ENCODE data around the gene FBXL12.

DNA sequence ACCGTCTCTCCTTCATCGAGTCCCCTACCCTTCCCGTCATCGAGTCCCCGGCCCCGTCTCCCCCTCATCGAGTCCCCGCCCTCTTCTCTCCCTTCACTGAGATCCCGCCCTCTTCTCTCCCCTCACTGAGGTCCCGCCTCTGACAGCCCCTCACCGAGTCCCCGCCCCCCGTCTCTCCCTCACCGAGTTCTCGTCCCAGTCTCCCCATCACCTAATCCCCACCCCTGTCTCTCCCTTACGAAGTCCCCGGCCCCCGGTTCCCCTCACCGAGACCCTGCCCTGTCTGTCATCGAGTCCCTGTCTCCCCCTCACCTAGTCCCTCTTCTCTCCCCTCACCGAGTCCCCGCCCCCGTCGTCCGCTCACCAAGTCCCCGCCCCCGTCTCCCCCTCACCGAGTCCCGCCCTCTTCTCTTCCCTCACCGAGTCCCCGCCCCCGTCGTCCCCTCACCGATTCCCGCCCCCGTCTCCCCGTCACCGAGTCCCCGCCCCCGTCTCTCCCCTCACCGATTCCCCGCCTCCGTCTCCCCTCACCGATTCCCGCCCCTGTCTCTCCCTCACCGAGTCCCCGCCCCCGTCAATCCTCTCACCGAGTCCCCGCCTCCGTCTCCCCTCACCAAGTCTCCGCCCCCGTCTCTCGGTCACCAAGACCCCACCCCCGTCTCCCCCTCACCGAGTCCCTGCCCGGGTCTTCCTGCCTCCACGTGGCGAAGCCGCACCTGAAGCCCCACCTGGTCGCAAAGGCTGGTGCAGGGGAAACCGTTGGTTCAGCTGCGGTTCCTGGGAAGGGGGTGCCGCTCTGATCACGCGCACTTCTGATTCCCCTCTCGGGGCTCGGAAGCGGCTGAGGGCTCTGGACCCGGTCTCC is 26.4 kb downstream of the FBXL12 start:
- TF ChIP-seq STAT1 (IDR thresholded peaks at IDR 0.05; ENCODE audit: unreplicated experiment) = no peak
- TF ChIP-seq, protein P1, sequence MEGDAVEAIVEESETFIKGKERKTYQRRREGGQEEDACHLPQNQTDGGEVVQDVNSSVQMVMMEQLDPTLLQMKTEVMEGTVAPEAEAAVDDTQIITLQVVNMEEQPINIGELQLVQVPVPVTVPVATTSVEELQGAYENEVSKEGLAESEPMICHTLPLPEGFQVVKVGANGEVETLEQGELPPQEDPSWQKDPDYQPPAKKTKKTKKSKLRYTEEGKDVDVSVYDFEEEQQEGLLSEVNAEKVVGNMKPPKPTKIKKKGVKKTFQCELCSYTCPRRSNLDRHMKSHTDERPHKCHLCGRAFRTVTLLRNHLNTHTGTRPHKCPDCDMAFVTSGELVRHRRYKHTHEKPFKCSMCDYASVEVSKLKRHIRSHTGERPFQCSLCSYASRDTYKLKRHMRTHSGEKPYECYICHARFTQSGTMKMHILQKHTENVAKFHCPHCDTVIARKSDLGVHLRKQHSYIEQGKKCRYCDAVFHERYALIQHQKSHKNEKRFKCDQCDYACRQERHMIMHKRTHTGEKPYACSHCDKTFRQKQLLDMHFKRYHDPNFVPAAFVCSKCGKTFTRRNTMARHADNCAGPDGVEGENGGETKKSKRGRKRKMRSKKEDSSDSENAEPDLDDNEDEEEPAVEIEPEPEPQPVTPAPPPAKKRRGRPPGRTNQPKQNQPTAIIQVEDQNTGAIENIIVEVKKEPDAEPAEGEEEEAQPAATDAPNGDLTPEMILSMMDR (conservative IDR thresholded peaks at IDR 0.05; ENCODE audit: low read depth in 2 of 2) = 0 out of 4 replicates have a peak, but pooled peaks of 1 of the 2 experiments have one; percentile 11

All from GM23338 (cell line).